HK-2 (cell line): ENCODE measurements around the gene OPTN.
"Not testable (repeated sequence)": the region's sequence is repeated elsewhere in the genome, so short reads cannot be mapped to it uniquely, and the experiment has no call there.

Experiments
- DNase-seq: peaks from one replicate; pipeline ENCODE4 v3.0.0-alpha.2; 2018; ENCODE audit not compliant: unreplicated experiment

The OPTN gene

DNA sequence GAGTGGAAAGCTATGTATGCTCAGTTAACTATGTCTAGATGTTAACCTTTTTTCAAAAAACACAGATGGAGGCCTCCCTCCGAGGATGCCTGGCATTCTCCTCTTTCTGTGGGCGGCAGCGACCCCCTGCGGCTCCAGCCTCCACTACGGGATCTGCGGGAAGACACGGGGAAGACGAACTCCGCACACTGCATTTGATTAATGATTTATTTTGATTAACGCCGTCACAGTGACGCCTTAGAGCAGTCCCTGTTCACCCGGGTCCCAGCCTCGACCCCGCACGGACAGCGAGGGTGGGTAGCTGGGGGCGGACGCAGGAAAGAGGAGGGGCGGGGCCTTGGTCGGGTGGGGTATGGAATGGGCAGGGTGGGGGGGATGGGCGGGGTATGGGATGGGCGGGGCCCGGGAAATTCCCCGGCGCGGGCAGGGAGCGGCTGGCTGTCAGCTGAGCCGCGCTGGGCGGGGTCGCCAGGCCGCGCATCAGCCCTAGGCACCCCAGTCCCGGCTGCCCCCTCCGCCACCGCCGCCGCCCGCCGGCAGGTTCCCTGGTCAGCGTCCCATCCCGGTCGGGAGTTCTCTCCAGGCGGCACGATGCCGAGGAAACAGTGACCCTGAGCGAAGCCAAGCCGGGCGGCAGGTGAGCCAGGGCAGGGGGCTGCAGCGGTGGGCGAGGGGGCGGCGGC is at the start of gene OPTN:
Gene OPTN (plus strand): TSS at position 498 of the 683 bp plus-strand sequence. CDS start 8,960 bp downstream, outside the sequence.
- DNase-seq, result peak; percentile 79

DNA sequence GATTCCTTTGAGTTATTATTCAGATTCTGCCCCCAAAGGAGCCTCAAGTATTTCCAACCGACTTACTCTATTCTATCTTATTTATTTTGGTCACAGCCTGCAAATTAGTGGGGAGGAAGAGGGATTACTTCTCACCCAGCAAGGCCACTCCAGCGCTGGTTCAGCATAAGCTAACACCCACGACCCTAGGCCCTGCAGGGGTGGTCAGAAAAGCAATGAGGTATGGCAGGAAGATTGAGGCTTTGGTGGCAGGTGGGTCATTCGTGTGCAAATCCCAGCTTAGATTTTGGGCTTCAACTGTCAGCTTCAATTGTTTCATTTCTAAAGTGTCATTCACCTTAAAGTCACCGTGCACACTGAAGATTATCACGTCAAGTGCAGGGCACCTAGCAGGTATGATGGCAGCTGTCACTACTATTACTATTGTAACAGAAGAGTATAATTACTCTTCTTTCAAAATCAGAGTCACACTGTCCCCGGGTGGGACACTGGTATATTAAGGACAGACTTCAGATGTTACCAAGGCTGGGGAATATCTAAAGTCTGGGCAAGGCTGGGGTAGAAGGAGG is 48.8 kb upstream of the OPTN start:
- DNase-seq, result no peak

DNA sequence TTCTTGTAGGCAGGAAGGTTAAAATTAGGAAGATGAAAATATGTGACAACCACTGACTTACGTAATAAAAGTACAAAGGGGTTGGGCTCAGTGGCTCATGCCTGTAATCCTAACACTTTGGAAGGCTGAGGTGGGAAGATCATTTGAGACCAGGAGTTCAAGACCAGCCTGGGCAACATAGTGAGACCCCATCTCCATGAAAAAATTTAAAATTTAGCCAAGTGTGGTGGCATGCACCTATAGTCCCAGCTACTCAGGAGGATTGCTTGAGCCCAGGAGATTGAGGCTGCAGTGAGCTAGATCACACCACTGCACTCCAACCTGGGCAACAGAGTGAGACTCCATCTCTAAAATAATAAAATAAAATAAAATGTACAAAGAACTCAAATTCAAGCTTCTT is 46.8 kb upstream of the OPTN start:
- DNase-seq, result not testable (repeated sequence)

DNA sequence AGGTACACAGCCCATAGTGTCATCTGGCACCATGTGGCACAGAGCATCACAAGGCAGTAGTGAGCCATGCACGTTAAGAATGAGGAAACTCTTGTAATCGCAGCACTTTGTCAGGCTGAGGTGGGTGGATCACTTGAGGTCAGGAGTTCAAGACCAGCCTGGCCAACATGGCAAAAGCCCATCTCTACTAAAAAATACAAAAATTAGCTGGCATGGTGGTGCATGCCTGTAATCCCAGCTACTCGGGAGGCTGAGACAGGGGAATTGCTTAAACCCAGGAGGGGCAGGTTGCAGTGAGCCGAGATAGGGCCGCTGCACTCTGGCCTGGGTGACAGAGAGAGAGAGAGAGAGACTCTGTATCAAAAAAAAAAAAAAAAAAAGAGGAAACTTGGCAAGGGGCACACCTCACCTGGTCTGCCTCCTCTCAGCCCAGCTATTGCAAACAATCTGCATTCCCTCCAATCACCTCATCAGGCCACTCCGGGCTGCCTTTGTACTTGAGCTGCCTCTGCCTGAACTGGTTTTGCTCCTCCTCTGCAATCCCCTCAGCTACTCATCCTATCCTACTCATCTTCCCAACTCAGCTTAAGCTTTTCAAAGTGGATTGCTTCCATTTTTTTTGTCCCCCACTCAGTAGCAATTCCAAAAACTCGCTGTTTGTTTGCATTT is 46.0 kb upstream of the OPTN start:
- no peak for DNase-seq

DNA sequence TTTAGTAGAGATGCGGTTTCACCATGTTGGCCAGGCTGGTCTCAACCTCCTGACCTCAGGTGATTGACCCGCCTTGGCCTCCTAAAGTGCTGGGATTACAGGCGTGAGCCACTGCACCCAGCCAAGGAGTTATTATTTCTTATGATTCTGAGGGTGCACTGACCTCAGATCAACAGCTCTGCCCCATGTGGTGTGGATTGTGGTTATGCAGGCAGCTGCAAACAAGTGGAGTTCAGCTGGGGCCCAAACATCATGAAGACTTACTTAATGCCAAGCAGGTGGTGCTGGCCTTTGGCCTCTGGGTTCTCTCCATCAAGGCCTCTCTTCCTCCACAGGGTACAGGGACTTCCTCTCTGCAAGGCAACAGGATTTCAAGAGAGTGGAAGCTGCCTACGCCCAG is 45.1 kb upstream of the OPTN start:
- no peak for DNase-seq

GRCh38 chr10:13056456-13057077 is 43.4 kb upstream of the OPTN start:
- no peak for DNase-seq

- DNase-seq, result no peak
Measured at GRCh38 chr10:13062803-13063202, 37.2 kb upstream of the OPTN start.

GRCh38 chr10:13066527-13066926 is 33.4 kb upstream of the OPTN start:
- DNase-seq, result no peak

DNA sequence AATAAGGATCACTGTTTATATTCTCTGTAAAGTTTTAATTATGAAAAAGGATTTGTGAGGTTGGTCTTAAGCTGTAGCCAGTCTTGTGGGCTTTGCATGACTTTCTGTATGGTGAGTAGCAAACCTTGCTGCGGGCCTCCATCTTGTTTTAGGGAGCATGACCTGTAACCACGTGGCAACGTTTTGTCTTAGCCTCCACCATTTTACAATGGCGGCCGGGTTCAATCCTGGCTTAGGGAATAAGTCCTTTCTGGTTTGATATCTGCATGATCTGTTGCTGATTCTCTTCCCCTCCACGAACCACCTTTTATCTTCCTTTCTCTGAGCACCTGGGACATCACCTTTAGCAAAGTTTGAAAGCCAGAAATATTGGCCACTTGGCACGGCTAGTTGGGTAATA is 32.5 kb upstream of the OPTN start:
- no peak for DNase-seq

DNA sequence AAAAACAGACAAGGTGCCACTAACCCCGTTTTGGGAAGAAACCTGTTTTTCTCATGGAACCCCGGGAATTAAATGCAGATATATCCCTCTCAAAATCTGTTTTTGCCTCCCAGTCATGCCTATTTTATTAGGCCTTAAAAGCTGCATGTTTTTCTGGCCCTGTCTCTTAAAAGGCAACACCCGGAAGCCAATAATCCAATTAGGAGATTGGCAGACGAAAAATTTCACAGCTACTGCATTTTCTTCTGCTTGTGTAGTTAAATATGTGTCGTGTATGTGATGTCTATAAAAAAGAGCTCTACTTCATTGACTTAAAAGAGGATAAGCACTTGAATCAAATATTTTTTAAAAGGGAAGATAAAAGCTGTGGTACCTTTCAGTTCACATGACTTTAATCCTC is 31.9 kb upstream of the OPTN start:
- no peak for DNase-seq

DNA sequence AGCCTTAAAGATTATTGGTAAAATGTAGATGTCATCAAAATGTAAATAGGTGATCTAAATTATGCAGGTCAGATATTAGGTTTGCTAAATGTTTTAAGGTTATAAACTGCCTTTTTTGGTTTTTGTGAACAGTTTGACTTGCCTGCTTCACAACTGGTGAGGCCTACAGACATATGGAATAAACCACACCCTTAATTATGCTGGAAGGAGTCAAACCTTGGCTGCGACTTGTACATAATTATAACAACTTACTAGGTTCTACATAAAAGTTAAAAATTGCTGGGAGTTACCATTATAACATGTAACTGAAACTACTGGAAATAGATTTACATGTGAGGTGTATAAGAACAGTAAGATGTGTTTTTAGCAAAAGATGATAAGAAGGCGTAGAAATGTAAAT is 31.5 kb upstream of the OPTN start:
- DNase-seq, result no peak

- DNase-seq, result no peak
Measured at GRCh38 chr10:13072339-13072738, 27.6 kb upstream of the OPTN start.

DNA sequence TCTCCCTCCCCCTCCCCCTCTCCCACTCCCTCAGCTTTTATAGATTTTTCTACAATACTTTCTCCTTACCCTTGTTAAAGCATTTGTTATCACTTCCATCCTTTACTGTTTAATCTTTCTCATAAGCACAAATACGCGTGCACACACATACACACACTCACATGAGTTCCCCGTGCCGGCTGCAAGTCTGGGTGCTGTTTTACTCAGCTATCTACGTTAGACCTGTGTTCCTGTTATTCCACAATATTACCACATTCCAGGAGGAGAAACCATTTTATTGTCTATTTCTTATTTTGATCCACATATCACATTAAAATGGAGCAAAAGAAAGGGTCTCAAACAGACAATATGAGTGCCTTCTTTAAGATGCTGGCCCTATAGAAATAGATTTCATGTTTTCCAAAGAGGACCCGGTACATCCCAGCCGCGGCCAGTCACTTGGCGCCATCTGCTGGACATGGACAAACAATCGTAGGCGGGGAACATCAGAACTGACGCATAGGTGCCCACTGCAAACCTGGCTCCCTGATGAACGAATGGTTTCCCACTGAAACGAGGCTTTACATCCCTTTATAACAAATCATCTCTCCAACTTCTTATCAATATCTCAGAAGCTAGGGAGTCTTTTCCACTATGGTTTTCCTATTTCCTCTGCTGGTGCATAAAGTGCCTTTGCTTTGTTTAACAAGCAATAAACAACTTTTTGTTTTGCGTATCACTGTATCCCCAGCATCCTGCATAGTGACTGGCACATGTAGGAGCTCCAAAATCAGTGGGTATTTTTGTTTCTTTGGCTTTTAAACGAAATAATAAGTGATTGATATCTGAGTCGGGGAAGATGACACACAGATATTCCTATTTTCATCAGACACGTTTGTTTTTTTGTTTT is 25.2 kb upstream of the OPTN start:
- DNase-seq, result peak; percentile 45

- no peak for DNase-seq
Measured at GRCh38 chr10:13078912-13079775, 20.8 kb upstream of the OPTN start.

DNA sequence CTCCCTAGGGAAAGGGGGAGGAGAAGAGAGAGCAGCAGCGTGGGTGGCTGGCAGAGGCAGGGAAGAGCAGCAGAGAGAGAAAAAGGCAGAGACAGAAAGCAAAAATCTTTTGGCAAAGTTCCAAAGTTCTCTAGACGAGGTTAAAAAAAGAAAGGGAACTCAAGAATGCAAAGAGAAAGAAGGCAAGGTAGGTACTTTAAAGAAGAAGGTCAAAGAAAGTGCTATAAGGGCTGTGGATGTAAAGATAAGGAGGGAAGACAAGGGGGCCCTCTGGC is 20.2 kb upstream of the OPTN start:
- no peak for DNase-seq

- no peak for DNase-seq
Measured at GRCh38 chr10:13080643-13081042, 19.3 kb upstream of the OPTN start.

- DNase-seq, result not testable (repeated sequence)
Measured at GRCh38 chr10:13083700-13084099, 16.3 kb upstream of the OPTN start.

- DNase-seq, result no peak
Measured at GRCh38 chr10:13086056-13086455, 13.9 kb upstream of the OPTN start.

DNA sequence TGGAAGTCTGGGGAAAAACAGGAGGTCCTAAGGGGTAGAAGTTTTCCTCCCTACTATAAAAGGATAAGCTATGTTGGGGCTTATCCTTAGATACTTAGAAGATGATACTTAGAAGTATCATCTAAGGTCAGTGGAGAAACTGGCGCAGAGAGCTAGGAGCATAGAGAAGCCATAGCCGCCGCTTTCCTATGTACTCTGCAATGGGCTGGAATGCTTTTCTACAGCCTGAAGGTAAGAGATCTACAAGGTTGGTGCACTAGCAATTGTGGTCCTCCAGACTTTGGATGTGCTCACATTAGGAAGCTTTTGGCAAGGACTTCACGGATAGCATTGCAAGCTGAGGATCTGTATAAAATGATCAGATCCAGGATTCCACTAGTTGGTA is 12.4 kb upstream of the OPTN start:
- DNase-seq, result no peak

- no peak for DNase-seq
Measured at GRCh38 chr10:13087986-13088618, 11.9 kb upstream of the OPTN start.

DNA sequence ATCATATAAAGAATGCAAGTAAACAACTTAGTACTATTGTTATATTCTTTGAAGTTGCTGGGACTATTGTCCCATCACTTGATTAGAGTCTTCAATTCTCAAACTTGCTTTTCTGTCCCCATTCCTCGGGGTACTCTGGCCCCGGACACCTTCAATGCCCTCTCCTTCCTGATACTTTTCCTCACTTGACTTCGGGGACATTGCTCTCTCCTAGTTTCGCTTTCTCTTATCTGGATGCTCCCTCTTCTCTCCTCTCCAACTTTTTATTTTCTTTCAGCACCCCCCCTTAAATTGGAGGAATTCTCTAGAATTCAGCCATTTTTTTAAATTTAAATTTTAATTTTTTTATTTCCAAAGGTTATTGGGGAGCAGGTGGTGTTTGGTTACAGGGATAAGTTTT is 10.6 kb upstream of the OPTN start:
- DNase-seq, result no peak
